Measurements from ENCODE around the gene TEC. TPM values are rescaled to one million over a fixed set of nuclear protein-coding genes. Genes with fewer than 3 reads are reported as not detected.
A peak's percentile ranks its signal among the peaks of the same experiment; 100 is the strongest.

The TEC gene
- total and polyA plus RNA-seq, 9 of the 15 experiments (the other 6 are each of a cell fraction or from before 2014, with no cell fraction given), result 5.3 to 14.7 (median 8.8) TPM

- TF ChIP-seq, protein P1, sequence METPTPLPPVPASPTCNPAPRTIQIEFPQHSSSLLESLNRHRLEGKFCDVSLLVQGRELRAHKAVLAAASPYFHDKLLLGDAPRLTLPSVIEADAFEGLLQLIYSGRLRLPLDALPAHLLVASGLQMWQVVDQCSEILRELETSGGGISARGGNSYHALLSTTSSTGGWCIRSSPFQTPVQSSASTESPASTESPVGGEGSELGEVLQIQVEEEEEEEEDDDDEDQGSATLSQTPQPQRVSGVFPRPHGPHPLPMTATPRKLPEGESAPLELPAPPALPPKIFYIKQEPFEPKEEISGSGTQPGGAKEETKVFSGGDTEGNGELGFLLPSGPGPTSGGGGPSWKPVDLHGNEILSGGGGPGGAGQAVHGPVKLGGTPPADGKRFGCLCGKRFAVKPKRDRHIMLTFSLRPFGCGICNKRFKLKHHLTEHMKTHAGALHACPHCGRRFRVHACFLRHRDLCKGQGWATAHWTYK (CRISPR knock-in tag; IDR thresholded peaks at IDR 0.05), result no peak
- TF ChIP-seq, protein P2, sequence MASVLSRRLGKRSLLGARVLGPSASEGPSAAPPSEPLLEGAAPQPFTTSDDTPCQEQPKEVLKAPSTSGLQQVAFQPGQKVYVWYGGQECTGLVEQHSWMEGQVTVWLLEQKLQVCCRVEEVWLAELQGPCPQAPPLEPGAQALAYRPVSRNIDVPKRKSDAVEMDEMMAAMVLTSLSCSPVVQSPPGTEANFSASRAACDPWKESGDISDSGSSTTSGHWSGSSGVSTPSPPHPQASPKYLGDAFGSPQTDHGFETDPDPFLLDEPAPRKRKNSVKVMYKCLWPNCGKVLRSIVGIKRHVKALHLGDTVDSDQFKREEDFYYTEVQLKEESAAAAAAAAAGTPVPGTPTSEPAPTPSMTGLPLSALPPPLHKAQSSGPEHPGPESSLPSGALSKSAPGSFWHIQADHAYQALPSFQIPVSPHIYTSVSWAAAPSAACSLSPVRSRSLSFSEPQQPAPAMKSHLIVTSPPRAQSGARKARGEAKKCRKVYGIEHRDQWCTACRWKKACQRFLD (CRISPR knock-in tag; IDR thresholded peaks at IDR 0.05), result no peak
- TF ChIP-seq ZNF75A (CRISPR knock-in tag; IDR thresholded peaks at IDR 0.05) (peak; percentile 32; the same call in 1 of the 2 replicates), THRAP3 (IDR thresholded peaks at IDR 0.05; ENCODE audit: borderline replicate concordance) (no peak), MYBL2 (IDR thresholded peaks at IDR 0.05; ENCODE audit: low read depth) (no peak), MYBL2 (CRISPR knock-in tag; IDR thresholded peaks at IDR 0.05; ENCODE audit: borderline replicate concordance) (no peak), KLF10 (CRISPR knock-in tag; IDR thresholded peaks at IDR 0.05) (no peak), KLF6 (CRISPR knock-in tag; IDR thresholded peaks at IDR 0.05; ENCODE audit: borderline replicate concordance) (no peak), ZNF165 (CRISPR knock-in tag; IDR thresholded peaks at IDR 0.05; ENCODE audit: borderline replicate concordance) (no peak), POLR3A (IDR thresholded peaks at IDR 0.05; ENCODE audit: borderline replicate concordance, extremely low read depth, insufficient read depth, insufficient read length) (no peak), E2F3 (CRISPR knock-in tag; IDR thresholded peaks at IDR 0.05) (no peak), KAT8 (IDR thresholded peaks at IDR 0.05; ENCODE audit: low read depth) (no peak), ZBED1 (IDR thresholded peaks at IDR 0.05) (no peak)
- TF ChIP-seq, protein P3, sequence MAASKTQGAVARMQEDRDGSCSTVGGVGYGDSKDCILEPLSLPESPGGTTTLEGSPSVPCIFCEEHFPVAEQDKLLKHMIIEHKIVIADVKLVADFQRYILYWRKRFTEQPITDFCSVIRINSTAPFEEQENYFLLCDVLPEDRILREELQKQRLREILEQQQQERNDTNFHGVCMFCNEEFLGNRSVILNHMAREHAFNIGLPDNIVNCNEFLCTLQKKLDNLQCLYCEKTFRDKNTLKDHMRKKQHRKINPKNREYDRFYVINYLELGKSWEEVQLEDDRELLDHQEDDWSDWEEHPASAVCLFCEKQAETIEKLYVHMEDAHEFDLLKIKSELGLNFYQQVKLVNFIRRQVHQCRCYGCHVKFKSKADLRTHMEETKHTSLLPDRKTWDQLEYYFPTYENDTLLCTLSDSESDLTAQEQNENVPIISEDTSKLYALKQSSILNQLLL (CRISPR knock-in tag; IDR thresholded peaks at IDR 0.05; ENCODE audit: borderline replicate concordance), result no peak
- TF ChIP-seq, protein P4, sequence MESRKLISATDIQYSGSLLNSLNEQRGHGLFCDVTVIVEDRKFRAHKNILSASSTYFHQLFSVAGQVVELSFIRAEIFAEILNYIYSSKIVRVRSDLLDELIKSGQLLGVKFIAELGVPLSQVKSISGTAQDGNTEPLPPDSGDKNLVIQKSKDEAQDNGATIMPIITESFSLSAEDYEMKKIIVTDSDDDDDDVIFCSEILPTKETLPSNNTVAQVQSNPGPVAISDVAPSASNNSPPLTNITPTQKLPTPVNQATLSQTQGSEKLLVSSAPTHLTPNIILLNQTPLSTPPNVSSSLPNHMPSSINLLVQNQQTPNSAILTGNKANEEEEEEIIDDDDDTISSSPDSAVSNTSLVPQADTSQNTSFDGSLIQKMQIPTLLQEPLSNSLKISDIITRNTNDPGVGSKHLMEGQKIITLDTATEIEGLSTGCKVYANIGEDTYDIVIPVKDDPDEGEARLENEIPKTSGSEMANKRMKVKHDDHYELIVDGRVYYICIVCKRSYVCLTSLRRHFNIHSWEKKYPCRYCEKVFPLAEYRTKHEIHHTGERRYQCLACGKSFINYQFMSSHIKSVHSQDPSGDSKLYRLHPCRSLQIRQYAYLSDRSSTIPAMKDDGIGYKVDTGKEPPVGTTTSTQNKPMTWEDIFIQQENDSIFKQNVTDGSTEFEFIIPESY (CRISPR knock-in tag; IDR thresholded peaks at IDR 0.05), result no peak
- TF ChIP-seq, protein P5, sequence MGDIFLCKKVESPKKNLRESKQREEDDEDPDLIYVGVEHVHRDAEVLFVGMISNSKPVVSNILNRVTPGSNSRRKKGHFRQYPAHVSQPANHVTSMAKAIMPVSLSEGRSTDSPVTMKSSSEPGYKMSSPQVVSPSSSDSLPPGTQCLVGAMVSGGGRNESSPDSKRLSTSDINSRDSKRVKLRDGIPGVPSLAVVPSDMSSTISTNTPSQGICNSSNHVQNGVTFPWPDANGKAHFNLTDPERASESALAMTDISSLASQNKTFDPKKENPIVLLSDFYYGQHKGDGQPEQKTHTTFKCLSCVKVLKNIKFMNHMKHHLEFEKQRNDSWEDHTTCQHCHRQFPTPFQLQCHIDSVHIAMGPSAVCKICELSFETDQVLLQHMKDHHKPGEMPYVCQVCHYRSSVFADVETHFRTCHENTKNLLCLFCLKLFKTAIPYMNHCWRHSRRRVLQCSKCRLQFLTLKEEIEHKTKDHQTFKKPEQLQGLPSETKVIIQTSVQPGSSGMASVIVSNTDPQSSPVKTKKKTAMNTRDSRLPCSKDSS (IDR thresholded peaks at IDR 0.05; ENCODE audit: low read depth, partially characterized antibody), result no peak
- TF ChIP-seq, protein P6, sequence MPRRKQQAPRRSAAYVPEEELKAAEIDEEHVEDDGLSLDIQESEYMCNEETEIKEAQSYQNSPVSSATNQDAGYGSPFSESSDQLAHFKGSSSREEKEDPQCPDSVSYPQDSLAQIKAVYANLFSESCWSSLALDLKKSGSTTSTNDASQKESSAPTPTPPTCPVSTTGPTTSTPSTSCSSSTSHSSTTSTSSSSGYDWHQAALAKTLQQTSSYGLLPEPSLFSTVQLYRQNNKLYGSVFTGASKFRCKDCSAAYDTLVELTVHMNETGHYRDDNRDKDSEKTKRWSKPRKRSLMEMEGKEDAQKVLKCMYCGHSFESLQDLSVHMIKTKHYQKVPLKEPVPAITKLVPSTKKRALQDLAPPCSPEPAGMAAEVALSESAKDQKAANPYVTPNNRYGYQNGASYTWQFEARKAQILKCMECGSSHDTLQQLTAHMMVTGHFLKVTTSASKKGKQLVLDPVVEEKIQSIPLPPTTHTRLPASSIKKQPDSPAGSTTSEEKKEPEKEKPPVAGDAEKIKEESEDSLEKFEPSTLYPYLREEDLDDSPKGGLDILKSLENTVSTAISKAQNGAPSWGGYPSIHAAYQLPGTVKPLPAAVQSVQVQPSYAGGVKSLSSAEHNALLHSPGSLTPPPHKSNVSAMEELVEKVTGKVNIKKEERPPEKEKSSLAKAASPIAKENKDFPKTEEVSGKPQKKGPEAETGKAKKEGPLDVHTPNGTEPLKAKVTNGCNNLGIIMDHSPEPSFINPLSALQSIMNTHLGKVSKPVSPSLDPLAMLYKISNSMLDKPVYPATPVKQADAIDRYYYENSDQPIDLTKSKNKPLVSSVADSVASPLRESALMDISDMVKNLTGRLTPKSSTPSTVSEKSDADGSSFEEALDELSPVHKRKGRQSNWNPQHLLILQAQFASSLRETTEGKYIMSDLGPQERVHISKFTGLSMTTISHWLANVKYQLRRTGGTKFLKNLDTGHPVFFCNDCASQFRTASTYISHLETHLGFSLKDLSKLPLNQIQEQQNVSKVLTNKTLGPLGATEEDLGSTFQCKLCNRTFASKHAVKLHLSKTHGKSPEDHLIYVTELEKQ (CRISPR knock-in tag; IDR thresholded peaks at IDR 0.05), result no peak
Measured at GRCh38 chr4:48212165-48212564, 57.5 kb downstream of the TEC start (continued).

Measured in K562 (cell line).